ENCODE measurements around the gene KHDC4.
"Not testable (repeated sequence)": the region's sequence is repeated elsewhere in the genome, so short reads cannot be mapped to it uniquely, and the experiment has no call there.

KHDC4 gene

GRCh38 chr1:155897746-155898145, 36.5 kb downstream of the KHDC4 start:
- DNase-seq, result no peak

GRCh38 chr1:155896476-155896875, 37.7 kb downstream of the KHDC4 start:
- DNase-seq, result not testable (repeated sequence)

GRCh38 chr1:155895617-155896016, 38.6 kb downstream of the KHDC4 start:
- DNase-seq, result not testable (repeated sequence)

- no peak for DNase-seq
Measured at GRCh38 chr1:155893389-155894142, 40.6 kb downstream of the KHDC4 start.

GRCh38 chr1:155892796-155893195, 41.4 kb downstream of the KHDC4 start:
- DNase-seq, result no peak

- DNase-seq, result no peak
Measured at GRCh38 chr1:155890251-155890650, 44.0 kb downstream of the KHDC4 start.

- DNase-seq, result no peak
Measured at GRCh38 chr1:155889566-155889965, 44.6 kb downstream of the KHDC4 start.

GRCh38 chr1:155888481-155888880, 45.7 kb downstream of the KHDC4 start:
- DNase-seq, result no peak

- no peak for DNase-seq
Measured at GRCh38 chr1:155884982-155885381, 49.2 kb downstream of the KHDC4 start.

GRCh38 chr1:155884031-155884960, 49.9 kb downstream of the KHDC4 start:
- DNase-seq, result no peak

- no peak for DNase-seq
Measured at GRCh38 chr1:155882766-155883165, 51.4 kb downstream of the KHDC4 start.

GRCh38 chr1:155882235-155882634, 52.0 kb downstream of the KHDC4 start:
- no peak for DNase-seq

GRCh38 chr1:155880950-155881349, 53.3 kb downstream of the KHDC4 start:
- DNase-seq, result no peak

- DNase-seq, result no peak
Measured at GRCh38 chr1:155880251-155880650, 54.0 kb downstream of the KHDC4 start.

- DNase-seq, result no peak
Measured at GRCh38 chr1:155877945-155878344, 56.3 kb downstream of the KHDC4 start.

GRCh38 chr1:155873860-155874259, 60.4 kb downstream of the KHDC4 start:
- no peak for DNase-seq

GRCh38 chr1:155872527-155872926, 61.7 kb downstream of the KHDC4 start:
- no peak for DNase-seq

- DNase-seq, result peak; percentile 60
Measured at GRCh38 chr1:155871390-155871789, 62.8 kb downstream of the KHDC4 start.

GRCh38 chr1:155867766-155868165, 66.4 kb downstream of the KHDC4 start:
- DNase-seq, result no peak

- no peak for DNase-seq
Measured at GRCh38 chr1:155864393-155864792, 69.8 kb downstream of the KHDC4 start.
